BJ (cell line): ENCODE results near the gene PROK1. TPM values are rescaled to one million over a fixed set of nuclear protein-coding genes. Genes with fewer than 3 reads are reported as not detected.

Source experiments
- CTCF ChIA-PET: fragments of 350-600 bp; formaldehyde crosslinking; extraction: SDS; loops from one replicate; lab custom pipeline; 2021; ENCODE audit warnings: antibody characterized with exemption, inconsistent platforms; lab: Yijun Ruan, JAX
- POLR2A ChIA-PET: fragments of 300-600 bp; sonication (Branson Sonifier 250); formaldehyde crosslinking; extraction: SDS; loops from one replicate; lab custom pipeline; 2021; ENCODE audit warnings: antibody characterized with exemption; lab: Charles Lee
- DNase-seq: peaks from one replicate; pipeline ENCODE4 v3.0.0-alpha.2; 2011; ENCODE audit warnings: low read depth
- H3K27me3 ChIP-seq: 2 replicates; pipeline ENCODE4 v1.6.0; 2011; ENCODE audit warnings: low read length; ENCODE audit not compliant: control insufficient read depth, insufficient read depth
- H3K36me3 ChIP-seq: 2 replicates; pipeline ENCODE4 v1.5.1; 2011; ENCODE audit warnings: low read length; ENCODE audit not compliant: control insufficient read depth, insufficient read depth
- H3K4me3 ChIP-seq: 2 replicates; pipeline ENCODE4 v1.5.1; 2011; ENCODE audit warnings: low read depth, mild to moderate bottlenecking, control low read depth, low read length
- polyA plus RNA-seq: library from polyadenylated mRNA; depleted of rRNA; stranded (reverse); fragments of >200 nt; gene quantifications from 2 replicates; pipeline ENCODE4 v1.2.3, GENCODE V29; 2011
- TF ChIP-seq, protein P1 (sequence below): IDR thresholded peaks from 2 replicates; pipeline ENCODE4 v1.5.1; 2011; ENCODE audit warnings: low read depth, mild to moderate bottlenecking, control low read depth, inconsistent platforms, low read length, moderate library complexity; ENCODE audit not compliant: insufficient read depth

The PROK1 gene
- polyA plus RNA-seq, 1 experiment = not detected

DNA sequence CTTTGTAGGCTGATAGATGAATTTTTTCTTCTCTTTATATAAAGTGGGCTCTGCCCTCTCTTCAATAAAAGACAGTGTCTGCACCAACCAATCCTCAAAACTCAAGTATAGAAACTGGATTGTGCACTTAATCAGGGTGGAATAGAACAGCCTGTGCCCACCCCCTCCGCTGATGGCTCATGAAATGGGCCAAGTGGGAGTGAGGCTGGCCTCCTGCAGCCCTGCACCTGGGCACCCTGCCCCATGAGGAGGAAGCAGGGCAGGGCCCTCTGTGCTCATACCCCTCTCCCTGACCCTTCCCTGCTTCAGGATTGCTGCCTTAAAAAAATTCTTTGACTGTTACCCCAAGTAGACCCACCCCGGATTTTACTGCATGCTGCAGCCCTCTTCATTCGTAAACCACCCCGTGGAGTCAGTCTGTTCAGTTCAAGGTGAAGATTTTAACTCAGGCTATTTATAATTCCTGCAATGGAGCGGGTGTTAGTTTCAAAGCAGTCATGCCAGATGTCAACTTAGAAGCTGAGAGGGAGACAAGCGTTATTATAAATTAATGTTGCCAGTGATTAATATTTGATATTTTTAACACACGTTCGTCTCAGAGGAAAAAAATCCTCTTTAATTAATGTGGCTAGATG lies 15.8 kb downstream of the PROK1 start:
- no peak for DNase-seq
- H3K36me3 ChIP-seq = no peaks in the 10 kb centered on the region
- ChIA-PET CTCF (interaction anchor here (0.8 to 19.5 kb wide), 8 partner anchors 12 to 880 kb away, joined by 3 to 331 read pairs (median 8); partner anchors contain the start of genes KCNC4 and LAMTOR5), POLR2A (no interaction called here)
- TF ChIP-seq, protein P1, sequence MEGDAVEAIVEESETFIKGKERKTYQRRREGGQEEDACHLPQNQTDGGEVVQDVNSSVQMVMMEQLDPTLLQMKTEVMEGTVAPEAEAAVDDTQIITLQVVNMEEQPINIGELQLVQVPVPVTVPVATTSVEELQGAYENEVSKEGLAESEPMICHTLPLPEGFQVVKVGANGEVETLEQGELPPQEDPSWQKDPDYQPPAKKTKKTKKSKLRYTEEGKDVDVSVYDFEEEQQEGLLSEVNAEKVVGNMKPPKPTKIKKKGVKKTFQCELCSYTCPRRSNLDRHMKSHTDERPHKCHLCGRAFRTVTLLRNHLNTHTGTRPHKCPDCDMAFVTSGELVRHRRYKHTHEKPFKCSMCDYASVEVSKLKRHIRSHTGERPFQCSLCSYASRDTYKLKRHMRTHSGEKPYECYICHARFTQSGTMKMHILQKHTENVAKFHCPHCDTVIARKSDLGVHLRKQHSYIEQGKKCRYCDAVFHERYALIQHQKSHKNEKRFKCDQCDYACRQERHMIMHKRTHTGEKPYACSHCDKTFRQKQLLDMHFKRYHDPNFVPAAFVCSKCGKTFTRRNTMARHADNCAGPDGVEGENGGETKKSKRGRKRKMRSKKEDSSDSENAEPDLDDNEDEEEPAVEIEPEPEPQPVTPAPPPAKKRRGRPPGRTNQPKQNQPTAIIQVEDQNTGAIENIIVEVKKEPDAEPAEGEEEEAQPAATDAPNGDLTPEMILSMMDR = no peak
- peaks cover 3% of the 10 kb centered on the region for H3K27me3 ChIP-seq
- no peak overlapping the region for H3K4me3 ChIP-seq

DNA sequence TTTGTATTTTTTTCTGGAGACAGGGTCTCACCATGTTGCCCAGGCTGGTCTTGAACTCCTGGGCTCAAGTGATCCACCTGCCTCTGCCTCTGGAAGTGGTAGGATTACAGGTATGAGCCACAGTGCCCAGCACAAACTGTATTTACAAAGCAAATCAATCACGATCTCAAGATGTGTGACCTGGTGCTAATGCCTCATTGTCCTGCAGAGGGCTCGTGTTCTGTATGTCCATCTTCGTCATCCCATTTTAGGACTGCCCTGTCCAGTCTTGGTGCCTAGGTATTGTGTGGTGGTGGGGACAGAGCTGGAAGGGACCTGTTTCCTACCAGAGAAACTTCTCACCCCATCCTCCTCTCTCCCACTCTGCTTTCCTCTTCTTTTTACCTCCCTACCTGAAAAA lies 20.2 kb downstream of the PROK1 start:
- ChIA-PET CTCF (interaction anchor here (1.8 kb wide), 1 partner anchor 11 kb away, joined by 10 read pairs; no protein-coding TSS in a partner anchor), POLR2A (no interaction called here)
- DNase-seq = no peak
- Histone ChIP-seq H3K4me3 (no peak overlapping the region), H3K36me3 (no peaks in the 10 kb centered on the region), H3K27me3 (peaks cover 5% of the 10 kb centered on the region)
- TF ChIP-seq, protein P1 = no peak

DNA sequence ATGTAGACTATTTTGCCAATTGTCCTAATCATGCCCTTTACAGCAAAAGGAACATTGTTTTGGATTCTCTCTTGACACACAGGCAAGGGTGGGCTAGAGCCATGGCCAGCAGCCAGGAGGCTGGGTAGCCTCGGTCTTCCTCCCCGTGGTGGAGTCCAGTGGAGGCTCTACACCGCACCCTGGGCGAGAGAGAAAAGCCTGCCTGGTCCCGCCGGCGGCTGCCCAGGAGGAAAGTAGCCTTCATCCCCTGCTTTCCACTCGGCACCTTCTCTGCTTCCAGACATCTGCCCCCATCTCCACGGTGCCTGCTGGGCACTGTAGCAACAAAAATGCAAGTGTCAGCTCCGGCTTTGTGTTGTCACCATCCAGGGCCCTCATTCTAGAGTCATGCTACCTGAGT lies 21.6 kb downstream of the PROK1 start:
- Histone ChIP-seq H3K36me3 (no peaks in the 10 kb centered on the region), H3K27me3 (peaks cover 5% of the 10 kb centered on the region), H3K4me3 (no peak overlapping the region)
- no peak for DNase-seq
- POLR2A ChIA-PET = no interaction called here
- TF ChIP-seq, protein P1 = no peak
- CTCF ChIA-PET = interaction anchor here (0.6 to 2.2 kb wide), 5 partner anchors 12 to 270 kb away, joined by 3 to 11 read pairs (median 6); no protein-coding TSS in a partner anchor

DNA sequence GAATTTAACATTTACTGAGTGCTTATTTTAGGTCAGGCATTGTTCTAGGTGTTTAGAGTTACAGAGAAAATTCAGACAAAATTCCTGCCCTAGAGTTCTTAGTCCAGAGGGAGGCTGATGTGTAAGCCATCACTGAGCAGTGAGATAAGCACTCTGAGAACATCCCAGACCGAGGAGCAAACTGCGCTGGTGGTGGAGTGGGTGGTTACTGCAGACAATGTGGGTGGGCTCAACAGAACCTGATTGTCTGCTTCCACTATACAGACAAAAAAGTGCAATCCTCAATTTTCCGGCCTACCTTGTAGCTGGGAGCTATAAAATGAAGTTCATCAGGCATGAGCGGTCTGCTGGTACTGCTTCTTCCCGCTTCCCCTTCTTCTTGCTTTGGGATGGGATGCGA lies 23.5 kb downstream of the PROK1 start:
- Histone ChIP-seq H3K4me3 (no peak overlapping the region), H3K36me3 (no peaks in the 10 kb centered on the region), H3K27me3 (peaks cover 5% of the 10 kb centered on the region; the same call in 1 of the 2 replicates)
- no peak for DNase-seq
- TF ChIP-seq, protein P1 = no peak
- ChIA-PET CTCF (interaction anchor here (0.6 to 2.2 kb wide), 5 partner anchors 9 to 267 kb away, joined by 3 to 11 read pairs (median 4); no protein-coding TSS in a partner anchor), POLR2A (no interaction called here)

DNA sequence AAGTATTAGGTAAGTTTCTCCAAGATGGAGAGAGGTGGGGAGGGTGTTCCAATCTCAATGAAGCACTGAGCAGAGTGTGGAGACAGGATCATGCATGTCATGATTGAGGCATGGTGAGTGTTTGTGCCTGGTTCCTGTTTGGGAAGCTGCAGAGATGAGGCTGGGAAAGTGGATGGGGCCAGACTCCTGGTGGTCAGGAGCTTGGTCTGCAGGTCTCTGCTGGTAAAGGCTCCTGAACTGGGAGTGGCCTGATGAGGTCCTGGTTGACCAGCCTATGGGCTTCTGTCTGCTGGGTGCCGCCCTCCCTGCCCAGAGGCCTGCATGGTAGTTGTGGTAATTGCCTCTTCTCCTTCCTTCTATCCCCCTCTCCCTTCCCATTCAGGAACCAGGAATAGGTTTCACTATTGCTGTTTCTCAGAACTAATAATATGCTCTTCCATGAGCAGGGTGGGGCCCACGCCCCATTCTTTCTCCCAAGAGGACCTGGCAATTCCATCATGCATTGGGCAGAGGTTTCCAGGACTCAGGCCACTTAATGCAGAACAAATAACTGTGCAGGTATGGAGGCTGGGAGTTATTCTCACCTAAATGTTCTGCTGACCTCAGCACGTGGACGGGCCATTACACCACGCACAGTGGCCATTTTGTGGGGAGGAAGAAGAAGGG lies 24.5 kb downstream of the PROK1 start:
- POLR2A ChIA-PET = no interaction called here
- TF ChIP-seq, protein P1 = no peak
- no peaks in the 10 kb centered on the region for H3K36me3 ChIP-seq
- no peak overlapping the region for H3K4me3 ChIP-seq
- CTCF ChIA-PET = interaction anchor here (4.3 kb wide), 1 partner anchor 20 kb away, joined by 24 read pairs; no protein-coding TSS in a partner anchor
- H3K27me3 ChIP-seq = peaks cover 5% of the 10 kb centered on the region; the same call in 1 of the 2 replicates
- DNase-seq = no peak
